Nephron (organoid): ENCODE measurements around the gene CARMIL1.

ENCODE experiments used
- H3K27ac Mint-ChIP-seq, 3 experiments: 2 replicates each; pipeline ENCODE4 v1.8.0; 2020; ENCODE audit warnings: mixed read lengths in 3 of 3, mild to moderate bottlenecking in 2 of 3, moderate library complexity in 1 of 3
- H3K27me3 Mint-ChIP-seq: 2 replicates; pipeline ENCODE4 v1.8.0; 2021; ENCODE audit warnings: low read depth, mild to moderate bottlenecking, moderate library complexity, mixed read lengths
- H3K36me3 Mint-ChIP-seq: 2 replicates; pipeline ENCODE4 v1.8.0; 2020; ENCODE audit warnings: low read depth, mixed read lengths
- H3K4me1 Mint-ChIP-seq: 2 replicates; pipeline ENCODE4 v1.8.0; 2020; ENCODE audit warnings: mixed read lengths
- H3K4me3 Mint-ChIP-seq, 3 experiments: 2 replicates each; pipeline ENCODE4 v1.8.0; 2020; ENCODE audit warnings: mild to moderate bottlenecking in 3 of 3, mixed read lengths in 3 of 3, moderate library complexity in 2 of 3
- H3K9me3 Mint-ChIP-seq: 2 replicates; pipeline ENCODE4 v1.8.0; 2020; ENCODE audit warnings: mixed read lengths
- TF ChIP-seq, protein P1 (sequence below), 3 experiments: fragments of 200-600 bp; sonication (generic); IDR thresholded peaks; one replicate each; pipeline ENCODE4 v1.5.0; 2021; ENCODE audit warnings: antibody characterized with exemption in 3 of 3; ENCODE audit not compliant: unreplicated experiment in 3 of 3

CARMIL1 gene

GRCh38 chr6:25327432-25327831 is 48.3 kb downstream of the CARMIL1 start:
- no peak overlapping the region for H3K4me3 Mint-ChIP-seq
- H3K4me1 Mint-ChIP-seq: peaks cover 22% of the 10 kb centered on the region
- no peak overlapping the region for H3K27ac Mint-ChIP-seq
- H3K9me3 Mint-ChIP-seq: no peaks in the 10 kb centered on the region
- no peaks in the 10 kb centered on the region for H3K36me3 Mint-ChIP-seq
- H3K27me3 Mint-ChIP-seq: no peaks in the 10 kb centered on the region
- TF ChIP-seq, protein P1, sequence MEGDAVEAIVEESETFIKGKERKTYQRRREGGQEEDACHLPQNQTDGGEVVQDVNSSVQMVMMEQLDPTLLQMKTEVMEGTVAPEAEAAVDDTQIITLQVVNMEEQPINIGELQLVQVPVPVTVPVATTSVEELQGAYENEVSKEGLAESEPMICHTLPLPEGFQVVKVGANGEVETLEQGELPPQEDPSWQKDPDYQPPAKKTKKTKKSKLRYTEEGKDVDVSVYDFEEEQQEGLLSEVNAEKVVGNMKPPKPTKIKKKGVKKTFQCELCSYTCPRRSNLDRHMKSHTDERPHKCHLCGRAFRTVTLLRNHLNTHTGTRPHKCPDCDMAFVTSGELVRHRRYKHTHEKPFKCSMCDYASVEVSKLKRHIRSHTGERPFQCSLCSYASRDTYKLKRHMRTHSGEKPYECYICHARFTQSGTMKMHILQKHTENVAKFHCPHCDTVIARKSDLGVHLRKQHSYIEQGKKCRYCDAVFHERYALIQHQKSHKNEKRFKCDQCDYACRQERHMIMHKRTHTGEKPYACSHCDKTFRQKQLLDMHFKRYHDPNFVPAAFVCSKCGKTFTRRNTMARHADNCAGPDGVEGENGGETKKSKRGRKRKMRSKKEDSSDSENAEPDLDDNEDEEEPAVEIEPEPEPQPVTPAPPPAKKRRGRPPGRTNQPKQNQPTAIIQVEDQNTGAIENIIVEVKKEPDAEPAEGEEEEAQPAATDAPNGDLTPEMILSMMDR (IDR thresholded peaks at IDR 0.05; ENCODE audit: unreplicated experiment in 3 of 3): no peak

- Mint-ChIP-seq H3K4me3 (no peak overlapping the region), H3K27me3 (no peaks in the 10 kb centered on the region), H3K27ac (no peak overlapping the region), H3K36me3 (no peaks in the 10 kb centered on the region), H3K4me1 (peaks cover 16% of the 10 kb centered on the region), H3K9me3 (no peaks in the 10 kb centered on the region)
- TF ChIP-seq, protein P1 (IDR thresholded peaks at IDR 0.05; ENCODE audit: unreplicated experiment in 3 of 3): no peak
Measured at GRCh38 chr6:25329161-25329817, 50.1 kb downstream of the CARMIL1 start.

- Mint-ChIP-seq H3K27ac (no peak overlapping the region), H3K4me3 (no peak overlapping the region), H3K36me3 (no peaks in the 10 kb centered on the region), H3K4me1 (peaks cover 11% of the 10 kb centered on the region), H3K27me3 (no peaks in the 10 kb centered on the region), H3K9me3 (no peaks in the 10 kb centered on the region)
- TF ChIP-seq, protein P1 (IDR thresholded peaks at IDR 0.05; ENCODE audit: unreplicated experiment in 3 of 3): no peak
Measured at GRCh38 chr6:25329982-25330381, 50.8 kb downstream of the CARMIL1 start.

DNA sequence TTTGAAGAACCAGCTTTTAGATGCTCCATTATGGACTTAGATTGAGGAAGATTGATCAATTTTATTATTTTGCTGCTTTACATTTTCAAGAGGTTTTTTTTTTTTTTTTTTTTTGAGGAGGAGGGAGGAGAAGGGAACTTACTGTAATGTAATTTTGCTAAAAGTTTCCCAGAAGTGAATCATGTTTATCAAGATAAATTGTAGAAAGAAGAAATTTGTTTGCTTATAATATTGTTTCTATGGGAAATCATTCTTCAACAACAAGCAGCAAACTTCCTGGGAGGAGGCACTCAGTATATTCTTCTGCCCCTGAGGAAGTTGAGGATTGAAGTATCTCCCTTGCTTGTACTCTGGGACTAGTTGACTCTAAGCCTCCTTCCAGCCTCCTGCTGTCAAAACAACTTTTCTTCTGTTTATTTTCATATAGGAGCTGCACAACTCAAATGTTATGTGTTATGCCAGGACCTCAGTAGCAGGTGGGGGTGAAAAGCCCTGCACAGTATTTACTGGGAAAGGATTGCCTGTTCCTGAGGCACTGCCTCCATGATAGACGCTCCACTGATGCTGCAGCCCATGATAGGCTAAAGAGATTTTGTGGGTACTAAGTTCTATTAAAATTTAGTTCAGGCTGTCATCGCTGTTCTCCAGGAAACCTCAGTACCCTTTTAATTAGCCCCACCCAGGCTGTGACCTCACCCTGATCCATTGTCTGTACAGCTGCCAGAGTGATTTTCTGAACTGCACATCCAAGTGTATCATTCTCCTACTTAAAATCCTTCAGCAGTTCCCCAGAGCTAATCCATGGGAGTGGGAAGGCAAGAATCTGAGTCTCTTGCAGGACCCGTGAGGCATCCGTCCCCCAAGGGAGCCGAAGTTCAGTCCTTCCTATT is 51.9 kb downstream of the CARMIL1 start:
- Mint-ChIP-seq H3K36me3 (no peaks in the 10 kb centered on the region), H3K27me3 (no peaks in the 10 kb centered on the region), H3K4me3 (no peak overlapping the region), H3K27ac (no peak overlapping the region), H3K4me1 (peaks cover 11% of the 10 kb centered on the region), H3K9me3 (no peaks in the 10 kb centered on the region)
- TF ChIP-seq, protein P1 (IDR thresholded peaks at IDR 0.05; ENCODE audit: unreplicated experiment in 3 of 3): no peak

- Mint-ChIP-seq H3K27ac (no peak overlapping the region), H3K9me3 (no peaks in the 10 kb centered on the region), H3K4me3 (no peak overlapping the region), H3K27me3 (no peaks in the 10 kb centered on the region), H3K4me1 (peaks cover 14% of the 10 kb centered on the region), H3K36me3 (no peaks in the 10 kb centered on the region)
- TF ChIP-seq, protein P1 (IDR thresholded peaks at IDR 0.05; ENCODE audit: unreplicated experiment in 3 of 3): no peak
Measured at GRCh38 chr6:25332165-25332564, 53.0 kb downstream of the CARMIL1 start.
